ENCODE measurements around the gene TXK. TPM values are rescaled to one million over a fixed set of nuclear protein-coding genes. Genes with fewer than 3 reads are reported as not detected.

TXK gene
- total RNA-seq, 6 experiments from 2014 or later = 0.62 to 2.5 (median 1.5) TPM

GRCh38 chr4:48071191-48071590, 62.9 kb downstream of the TXK start:
- intact Hi-C loops (cut with DNase I) = no loop called here
- no peak overlapping the region for H3K4me3 ChIP-seq
- 100% methylated on average over 3 of the region's 3 CpGs for WGBS (ENCODE audit: insufficient coverage, low coverage, low lambda C conversion rate, missing lambda C conversion rate)
- H3K36me3 ChIP-seq = no peaks in the 10 kb centered on the region
- peaks cover 0 to 4% (median 0%) of the 10 kb centered on the region in 4 donors for H3K4me1 ChIP-seq
- H3K27ac ChIP-seq = no peak overlapping the region
- ATAC-seq (no peak), DNase-seq (no peak)
- no peaks in the 10 kb centered on the region for H3K27me3 ChIP-seq
- H3K9me3 ChIP-seq = no peaks in the 10 kb centered on the region
- TF ChIP-seq POLR2A (IDR thresholded peaks at IDR 0.05) (no peak), CTCF (IDR thresholded peaks at IDR 0.05) (no peak)

- WGBS (ENCODE audit: insufficient coverage, low coverage, low lambda C conversion rate, missing lambda C conversion rate) = 10% methylated on average over 2 of the region's 2 CpGs
Measured at GRCh38 chr4:48069026-48069425, 65.0 kb downstream of the TXK start.

GRCh38 chr4:48068182-48068581, 65.9 kb downstream of the TXK start:
- 55% methylated on average over 2 of the region's 2 CpGs for WGBS (ENCODE audit: insufficient coverage, low coverage, low lambda C conversion rate, missing lambda C conversion rate)
- no peaks in the 10 kb centered on the region for H3K36me3 ChIP-seq
- DNase-seq (no peak), ATAC-seq (no peak)
- peaks cover 0 to 4% (median 0%) of the 10 kb centered on the region in 4 donors for H3K4me1 ChIP-seq
- TF ChIP-seq CTCF (IDR thresholded peaks at IDR 0.05) (no peak), POLR2A (IDR thresholded peaks at IDR 0.05) (no peak)
- H3K9me3 ChIP-seq = no peaks in the 10 kb centered on the region
- H3K4me3 ChIP-seq = no peak overlapping the region
- H3K27me3 ChIP-seq = no peaks in the 10 kb centered on the region
- intact Hi-C loops (cut with DNase I) = no loop called here
- H3K27ac ChIP-seq = no peak overlapping the region

More at GRCh38 chr4:48069026-48069425, 65.0 kb downstream of the TXK start:
- Histone ChIP-seq H3K9me3 (no peaks in the 10 kb centered on the region), H3K27ac (no peak overlapping the region), H3K36me3 (no peaks in the 10 kb centered on the region), H3K27me3 (no peaks in the 10 kb centered on the region), H3K4me3 (no peak overlapping the region), H3K4me1 (peaks cover 0 to 4% (median 0%) of the 10 kb centered on the region in 4 donors)
- TF ChIP-seq POLR2A (IDR thresholded peaks at IDR 0.05) (no peak), CTCF (IDR thresholded peaks at IDR 0.05) (no peak)
- DNase-seq (peak in 1 of 3 donors; percentile 53), ATAC-seq (peak in 3 of 4 donors; percentile 68 to 86 (median 82))
- intact Hi-C loops (cut with DNase I) = no loop called here

- Histone ChIP-seq H3K4me1 (peaks cover 0 to 4% (median 0%) of the 10 kb centered on the region in 4 donors), H3K9me3 (no peaks in the 10 kb centered on the region), H3K27ac (no peak overlapping the region), H3K36me3 (no peaks in the 10 kb centered on the region), H3K27me3 (no peaks in the 10 kb centered on the region), H3K4me3 (no peak overlapping the region)
- no peak for DNase-seq
- intact Hi-C loops (cut with DNase I) = no loop called here
- 88% methylated on average over 8 of the region's 9 CpGs for WGBS (ENCODE audit: insufficient coverage, low coverage, low lambda C conversion rate, missing lambda C conversion rate)
- TF ChIP-seq CTCF (IDR thresholded peaks at IDR 0.05) (no peak), POLR2A (IDR thresholded peaks at IDR 0.05) (no peak)
- no peak for ATAC-seq
Measured at GRCh38 chr4:48067536-48067935, 66.5 kb downstream of the TXK start.

- Histone ChIP-seq H3K4me1 (peaks cover 0 to 4% (median 0%) of the 10 kb centered on the region in 4 donors), H3K4me3 (no peak overlapping the region), H3K36me3 (no peaks in the 10 kb centered on the region), H3K27ac (no peak overlapping the region), H3K9me3 (no peaks in the 10 kb centered on the region), H3K27me3 (no peaks in the 10 kb centered on the region)
- no peak for DNase-seq
- TF ChIP-seq POLR2A (IDR thresholded peaks at IDR 0.05) (no peak), CTCF (IDR thresholded peaks at IDR 0.05) (no peak)
- no peak for ATAC-seq
- 71% methylated on average over 1 of the region's 1 CpG for WGBS (ENCODE audit: insufficient coverage, low coverage, low lambda C conversion rate, missing lambda C conversion rate)
- intact Hi-C loops (cut with DNase I) = no loop called here
Measured at GRCh38 chr4:48065587-48066052, 68.4 kb downstream of the TXK start.

All from right lobe of liver (tissue), 6 donors.